Activated naive CD8-positive, alpha-beta T cell treated with anti-CD3 and anti-CD28 coated beads, Interleukin-2, amount 10 ng/mL, durations not matched to agents 7 days and 5 days (primary cell): ENCODE measurements around the gene GH1. TPM values are rescaled to one million over a fixed set of nuclear protein-coding genes. Genes with fewer than 3 reads are reported as not detected.
"Not testable (repeated sequence)": the region's sequence is repeated elsewhere in the genome, so short reads cannot be mapped to it uniquely, and the experiment has no call there.

Source experiments
- ATAC-seq: fragments of 150-1000 bp; cut with Tn5 transposase; one replicate; pipeline ENCODE4 v1.10.0; 2021; ENCODE audit warnings: low read depth, moderate library complexity
- POLR2A ChIA-PET: fragments of 350-600 bp; sonication (Branson Sonifier 250); formaldehyde crosslinking; loops from one replicate; lab custom pipeline; 2021; ENCODE audit warnings: antibody characterized with exemption; lab: Charles Lee
- DNase-seq: peaks from one replicate; pipeline ENCODE4 v3.0.0; 2021
- H3K27ac Mint-ChIP-seq: one replicate; pipeline ENCODE4 v1.8.0; 2022; ENCODE audit warnings: mild to moderate bottlenecking, mixed read lengths
- H3K27me3 Mint-ChIP-seq: one replicate; pipeline ENCODE4 v1.8.0; 2022; ENCODE audit warnings: mild to moderate bottlenecking, moderate library complexity, mixed read lengths
- H3K36me3 Mint-ChIP-seq: one replicate; pipeline ENCODE4 v1.8.0; 2021; ENCODE audit warnings: mild to moderate bottlenecking, mixed read lengths
- H3K4me1 Mint-ChIP-seq: one replicate; pipeline ENCODE4 v1.8.0; 2021; ENCODE audit warnings: mixed read lengths
- H3K4me3 Mint-ChIP-seq: one replicate; pipeline ENCODE4 v1.8.0; 2022; ENCODE audit warnings: mild to moderate bottlenecking, moderate library complexity, mixed read lengths
- H3K9me3 Mint-ChIP-seq: one replicate; pipeline ENCODE4 v1.8.0; 2021; ENCODE audit warnings: mixed read lengths
- total RNA-seq, 2 experiments: library from RNA; stranded (reverse); gene quantifications; one replicate each; pipeline ENCODE4 v1.2.3, GENCODE V29; 2021

The GH1 gene
- total RNA-seq, 2 experiments from 2014 or later = not detected

- Mint-ChIP-seq H3K27me3 (peaks cover 4% of the 10 kb centered on the region), H3K4me1 (peaks cover 16% of the 10 kb centered on the region), H3K9me3 (no peaks in the 10 kb centered on the region), H3K27ac (no peak overlapping the region), H3K36me3 (peaks cover 3% of the 10 kb centered on the region), H3K4me3 (no peak overlapping the region)
- DNase-seq (no peak), ATAC-seq (no peak)
- POLR2A ChIA-PET = interaction anchor here (0.5 to 1.2 kb wide), 2 partner anchors 18 to 25 kb away, joined by 4 to 5 read pairs; no protein-coding TSS in a partner anchor
Observed at GRCh38 chr17:63928966-63929695, 10.5 kb upstream of the GH1 start.

DNA sequence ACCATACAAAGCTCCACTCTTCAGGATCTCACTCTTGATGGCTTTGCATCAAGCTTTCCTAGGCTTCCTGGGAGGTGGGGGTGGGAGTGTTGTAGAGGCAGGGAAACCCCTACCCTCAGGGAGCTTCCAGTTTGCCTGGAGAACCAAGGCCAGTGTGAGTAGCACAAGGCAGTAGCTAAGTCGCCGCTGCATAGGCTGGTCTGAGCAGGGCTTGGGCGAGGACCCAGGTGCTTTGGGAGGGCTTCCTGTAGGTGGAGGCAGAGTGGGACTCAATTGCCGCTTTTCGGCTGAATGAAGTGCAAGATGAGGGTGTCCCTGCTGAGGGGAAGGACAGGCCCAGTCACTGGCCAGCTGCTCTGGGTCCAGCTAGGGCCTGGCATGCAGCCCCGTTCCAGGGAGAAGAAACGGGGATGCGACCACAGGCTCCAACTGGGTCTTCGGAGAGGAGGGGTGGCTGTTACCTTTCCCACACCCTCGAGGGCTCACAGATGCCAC, 9.6 kb upstream of the GH1 start:
- DNase-seq = no peak
- peaks cover 3% of the 10 kb centered on the region for H3K36me3 Mint-ChIP-seq
- ATAC-seq = no peak
- H3K4me3 Mint-ChIP-seq = no peak overlapping the region
- no peaks in the 10 kb centered on the region for H3K9me3 Mint-ChIP-seq
- no peak overlapping the region for H3K27ac Mint-ChIP-seq
- peaks cover 16% of the 10 kb centered on the region for H3K4me1 Mint-ChIP-seq
- H3K27me3 Mint-ChIP-seq = peaks cover 4% of the 10 kb centered on the region
- POLR2A ChIA-PET = interaction anchor here (1.0 kb wide), 1 partner anchor 92 kb away, joined by 3 read pairs; the partner anchor contains the start of gene ICAM2

DNA sequence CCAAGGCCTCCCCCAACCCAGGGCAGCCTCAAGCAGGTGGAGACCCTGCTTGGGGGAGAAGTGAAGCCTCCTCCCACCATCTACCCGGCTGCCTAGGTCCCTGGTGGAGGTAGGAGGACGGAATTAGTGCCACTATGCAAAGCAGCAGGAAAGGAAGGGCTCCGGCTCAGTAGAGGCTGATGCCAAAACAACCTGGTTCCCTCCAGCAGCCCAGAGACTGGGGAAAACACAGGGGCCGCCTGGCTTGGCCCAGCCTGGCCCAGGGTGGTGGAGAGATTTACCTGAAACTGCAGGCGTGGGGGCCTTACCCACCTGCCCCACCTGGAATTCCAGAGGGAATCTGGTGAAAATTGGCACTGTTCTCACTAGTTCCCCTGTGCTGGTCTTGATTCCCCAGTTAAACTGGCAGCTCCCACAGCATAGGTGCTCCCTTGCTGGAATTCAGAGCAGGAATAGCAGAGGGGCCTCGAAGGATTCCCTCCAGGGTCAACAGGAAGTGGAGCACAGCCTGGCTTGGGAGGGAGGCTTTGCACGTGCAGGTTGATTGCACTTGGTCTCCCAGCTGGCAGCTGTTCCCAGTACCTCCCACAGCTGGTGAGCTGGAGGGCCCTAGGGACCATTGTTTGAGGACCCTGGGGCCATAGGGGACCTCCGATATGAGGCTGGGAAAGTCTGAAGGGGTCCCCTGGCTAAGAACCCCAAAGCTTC, 9.0 kb upstream of the GH1 start:
- H3K36me3 Mint-ChIP-seq = peaks cover 3% of the 10 kb centered on the region
- H3K27ac Mint-ChIP-seq = no peak overlapping the region
- peaks cover 4% of the 10 kb centered on the region for H3K27me3 Mint-ChIP-seq
- no peak overlapping the region for H3K4me3 Mint-ChIP-seq
- ATAC-seq (no peak), DNase-seq (no peak)
- peaks cover 16% of the 10 kb centered on the region for H3K4me1 Mint-ChIP-seq
- POLR2A ChIA-PET = interaction anchor here (1.0 kb wide), 1 partner anchor 93 kb away, joined by 3 read pairs; the partner anchor contains the start of gene ICAM2
- no peaks in the 10 kb centered on the region for H3K9me3 Mint-ChIP-seq

- POLR2A ChIA-PET = no interaction called here
- Mint-ChIP-seq H3K36me3 (peaks cover 3% of the 10 kb centered on the region), H3K4me3 (no peak overlapping the region), H3K4me1 (peaks cover 6% of the 10 kb centered on the region), H3K27me3 (peaks cover 4% of the 10 kb centered on the region), H3K9me3 (no peaks in the 10 kb centered on the region), H3K27ac (no peak overlapping the region)
- no peak for ATAC-seq
- DNase-seq = no peak
Observed at GRCh38 chr17:63926164-63926563, 7.5 kb upstream of the GH1 start.

DNA sequence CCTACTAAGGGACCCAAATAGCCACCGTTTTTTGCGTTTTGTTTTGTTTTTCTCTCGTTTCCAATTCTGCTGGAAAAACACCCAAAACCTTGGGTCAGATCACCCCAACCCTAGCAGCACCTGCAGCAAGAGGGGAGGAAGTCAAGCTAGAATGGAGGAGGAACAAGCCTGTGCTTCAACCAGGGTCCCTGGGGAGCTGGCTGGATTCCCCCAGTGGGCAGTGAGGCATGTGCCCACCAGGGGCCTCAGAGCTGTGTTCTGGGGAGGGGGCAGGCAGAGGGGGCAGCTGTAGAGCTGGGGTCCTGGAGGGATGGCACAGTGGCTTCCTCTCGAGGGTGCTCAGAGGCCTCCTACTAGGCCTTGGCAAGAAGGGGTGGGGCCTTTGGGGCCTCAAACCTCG, 7.0 kb upstream of the GH1 start:
- DNase-seq = no peak
- H3K4me3 Mint-ChIP-seq = no peak overlapping the region
- H3K9me3 Mint-ChIP-seq = no peaks in the 10 kb centered on the region
- H3K4me1 Mint-ChIP-seq = peaks cover under 1% of the 10 kb centered on the region
- ATAC-seq = no peak
- peaks cover 3% of the 10 kb centered on the region for H3K36me3 Mint-ChIP-seq
- no peak overlapping the region for H3K27ac Mint-ChIP-seq
- H3K27me3 Mint-ChIP-seq = peaks cover 4% of the 10 kb centered on the region
- POLR2A ChIA-PET = no interaction called here

GRCh38 chr17:63922402-63922801, 3.8 kb upstream of the GH1 start:
- H3K27ac Mint-ChIP-seq, DNase-seq, H3K9me3 Mint-ChIP-seq, ATAC-seq, H3K4me3 Mint-ChIP-seq, H3K4me1 Mint-ChIP-seq, POLR2A ChIA-PET, H3K36me3 Mint-ChIP-seq: not testable (repeated sequence)
- peaks cover 11% of the 10 kb centered on the region for H3K27me3 Mint-ChIP-seq

DNA sequence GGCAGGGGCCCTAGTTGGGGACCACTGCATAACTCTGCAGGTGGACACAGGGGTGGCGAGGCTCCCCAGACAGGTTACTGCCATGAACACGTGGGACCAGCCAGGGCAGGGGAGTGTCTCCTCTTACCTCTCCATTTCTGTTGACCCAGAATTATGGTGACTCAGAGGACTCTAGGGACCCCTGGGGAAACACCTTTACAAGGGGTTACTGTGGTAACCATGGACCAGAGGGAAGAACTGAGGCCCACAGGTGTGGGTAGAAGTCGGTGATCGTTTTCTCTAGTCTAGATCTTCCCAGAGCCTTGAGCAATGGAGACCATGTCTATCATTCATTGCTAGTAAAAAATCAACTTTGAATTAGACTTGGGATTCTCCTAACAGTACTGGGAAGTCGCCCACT, 2.1 kb upstream of the GH1 start:
- H3K27me3 Mint-ChIP-seq = peaks cover 11% of the 10 kb centered on the region
- POLR2A ChIA-PET, ATAC-seq, H3K27ac Mint-ChIP-seq, H3K36me3 Mint-ChIP-seq, H3K4me1 Mint-ChIP-seq, H3K4me3 Mint-ChIP-seq, H3K9me3 Mint-ChIP-seq, DNase-seq: not testable (repeated sequence)

- H3K9me3 Mint-ChIP-seq, H3K4me3 Mint-ChIP-seq, H3K36me3 Mint-ChIP-seq, H3K27ac Mint-ChIP-seq, DNase-seq, ATAC-seq, H3K4me1 Mint-ChIP-seq: not testable (repeated sequence)
- H3K27me3 Mint-ChIP-seq = peaks cover 11% of the 10 kb centered on the region
- POLR2A ChIA-PET = interaction anchor here (0.8 to 2.5 kb wide), 3 partner anchors 26 to 107 kb away, joined by 3 to 9 read pairs (median 8); no protein-coding TSS in a partner anchor
Observed at GRCh38 chr17:63920050-63920449, 1.4 kb upstream of the GH1 start.

DNA sequence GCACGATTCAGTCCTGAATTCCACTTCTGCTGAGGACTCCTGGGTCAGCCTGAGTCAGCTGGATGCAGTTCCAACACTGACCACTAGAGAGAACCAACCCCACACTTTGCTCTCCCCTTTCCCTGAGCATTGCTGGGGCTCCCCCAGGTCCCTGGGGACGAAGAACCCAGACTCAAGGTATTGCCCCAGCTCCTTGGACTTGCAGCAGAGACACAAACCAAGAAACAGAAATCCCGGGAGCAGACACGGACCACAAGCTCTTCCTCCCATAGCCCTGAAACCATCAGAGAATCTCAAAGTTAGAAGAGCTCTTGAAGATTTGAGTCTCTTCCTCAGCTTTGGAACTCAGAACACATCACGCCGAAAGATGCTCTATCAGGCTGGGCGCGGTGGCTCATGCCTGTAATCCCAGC, 678 bp upstream of the GH1 start:
- DNase-seq (peak; percentile 64), ATAC-seq (peak; percentile 91)
- H3K4me3 Mint-ChIP-seq = no peak overlapping the region
- peaks cover 5% of the 10 kb centered on the region for H3K4me1 Mint-ChIP-seq
- no peaks in the 10 kb centered on the region for H3K36me3 Mint-ChIP-seq
- no peak overlapping the region for H3K27ac Mint-ChIP-seq
- peaks cover 8% of the 10 kb centered on the region for H3K27me3 Mint-ChIP-seq
- POLR2A ChIA-PET = interaction anchor here (0.8 to 2.5 kb wide), 4 partner anchors 27 to 214 kb away, joined by 3 to 9 read pairs (median 6); no protein-coding TSS in a partner anchor
- no peaks in the 10 kb centered on the region for H3K9me3 Mint-ChIP-seq

GRCh38 chr17:63918305-63918704, 334 bp downstream of the GH1 start:
- no peaks in the 10 kb centered on the region for H3K9me3 Mint-ChIP-seq
- ATAC-seq (no peak), DNase-seq (no peak)
- no peaks in the 10 kb centered on the region for H3K36me3 Mint-ChIP-seq
- no peak overlapping the region for H3K4me3 Mint-ChIP-seq
- H3K27me3 Mint-ChIP-seq = peaks cover 8% of the 10 kb centered on the region
- POLR2A ChIA-PET = interaction anchor here (2.1 to 2.5 kb wide), 2 partner anchors 28 to 72 kb away, joined by 8 to 9 read pairs; no protein-coding TSS in a partner anchor
- peaks cover 5% of the 10 kb centered on the region for H3K4me1 Mint-ChIP-seq
- H3K27ac Mint-ChIP-seq = no peak overlapping the region

GRCh38 chr17:63917646-63918045, 993 bp downstream of the GH1 start:
- Mint-ChIP-seq H3K9me3 (no peaks in the 10 kb centered on the region), H3K4me1 (peaks cover 5% of the 10 kb centered on the region), H3K4me3 (no peak overlapping the region), H3K27me3 (peaks cover 13% of the 10 kb centered on the region), H3K27ac (no peak overlapping the region), H3K36me3 (no peaks in the 10 kb centered on the region)
- ATAC-seq (no peak), DNase-seq (no peak)
- POLR2A ChIA-PET = interaction anchor here (2.5 kb wide), 1 partner anchor 73 kb away, joined by 8 read pairs; no protein-coding TSS in a partner anchor

- H3K4me1 Mint-ChIP-seq = not testable (repeated sequence)
Observed at GRCh38 chr17:63917206-63917605, 1.4 kb downstream of the GH1 start.

GRCh38 chr17:63916566-63917185, 2.0 kb downstream of the GH1 start:
- Mint-ChIP-seq H3K4me1 (peaks cover 5% of the 10 kb centered on the region), H3K36me3 (no peaks in the 10 kb centered on the region), H3K27me3 (peaks cover 13% of the 10 kb centered on the region), H3K27ac (no peak overlapping the region), H3K4me3 (no peak overlapping the region), H3K9me3 (no peaks in the 10 kb centered on the region)
- POLR2A ChIA-PET = no interaction called here
- ATAC-seq (no peak), DNase-seq (no peak)

More at GRCh38 chr17:63917206-63917605, 1.4 kb downstream of the GH1 start:
- H3K9me3 Mint-ChIP-seq, POLR2A ChIA-PET, H3K4me3 Mint-ChIP-seq, H3K36me3 Mint-ChIP-seq, ATAC-seq, H3K27ac Mint-ChIP-seq, DNase-seq: not testable (repeated sequence)
- H3K27me3 Mint-ChIP-seq = peaks cover 13% of the 10 kb centered on the region
